ENCODE measurements around the gene PRKAR2B.

PRKAR2B gene

DNA sequence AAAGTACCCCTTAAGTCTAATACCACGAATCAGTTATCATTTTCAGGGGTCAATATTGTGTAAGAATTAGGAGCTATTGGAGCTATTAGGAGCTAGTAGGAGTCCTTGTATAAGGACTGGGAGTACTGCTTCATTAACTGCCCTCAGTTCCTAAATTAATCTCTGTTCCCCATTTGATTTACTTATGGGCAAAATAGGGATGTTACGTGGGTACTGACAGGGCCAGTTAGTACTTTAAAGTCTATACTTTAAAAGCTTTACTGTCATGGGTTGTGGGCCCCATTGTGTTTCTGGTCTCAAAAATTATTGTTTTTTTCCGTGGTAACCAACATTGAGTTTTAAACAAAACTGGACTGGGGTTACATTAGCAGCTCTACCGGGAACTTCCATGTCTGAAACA, 60.3 kb downstream of the PRKAR2B start:
- TF ChIP-seq, protein P1, sequence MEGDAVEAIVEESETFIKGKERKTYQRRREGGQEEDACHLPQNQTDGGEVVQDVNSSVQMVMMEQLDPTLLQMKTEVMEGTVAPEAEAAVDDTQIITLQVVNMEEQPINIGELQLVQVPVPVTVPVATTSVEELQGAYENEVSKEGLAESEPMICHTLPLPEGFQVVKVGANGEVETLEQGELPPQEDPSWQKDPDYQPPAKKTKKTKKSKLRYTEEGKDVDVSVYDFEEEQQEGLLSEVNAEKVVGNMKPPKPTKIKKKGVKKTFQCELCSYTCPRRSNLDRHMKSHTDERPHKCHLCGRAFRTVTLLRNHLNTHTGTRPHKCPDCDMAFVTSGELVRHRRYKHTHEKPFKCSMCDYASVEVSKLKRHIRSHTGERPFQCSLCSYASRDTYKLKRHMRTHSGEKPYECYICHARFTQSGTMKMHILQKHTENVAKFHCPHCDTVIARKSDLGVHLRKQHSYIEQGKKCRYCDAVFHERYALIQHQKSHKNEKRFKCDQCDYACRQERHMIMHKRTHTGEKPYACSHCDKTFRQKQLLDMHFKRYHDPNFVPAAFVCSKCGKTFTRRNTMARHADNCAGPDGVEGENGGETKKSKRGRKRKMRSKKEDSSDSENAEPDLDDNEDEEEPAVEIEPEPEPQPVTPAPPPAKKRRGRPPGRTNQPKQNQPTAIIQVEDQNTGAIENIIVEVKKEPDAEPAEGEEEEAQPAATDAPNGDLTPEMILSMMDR (IDR thresholded peaks at IDR 0.05; ENCODE audit: insufficient read depth, low read depth, low read length, missing control alignments): no peak
- no peak overlapping the region for H3K4me3 ChIP-seq (ENCODE audit: low read depth, low read length)
- DNase-seq (ENCODE audit: low read depth): no peak

DNA sequence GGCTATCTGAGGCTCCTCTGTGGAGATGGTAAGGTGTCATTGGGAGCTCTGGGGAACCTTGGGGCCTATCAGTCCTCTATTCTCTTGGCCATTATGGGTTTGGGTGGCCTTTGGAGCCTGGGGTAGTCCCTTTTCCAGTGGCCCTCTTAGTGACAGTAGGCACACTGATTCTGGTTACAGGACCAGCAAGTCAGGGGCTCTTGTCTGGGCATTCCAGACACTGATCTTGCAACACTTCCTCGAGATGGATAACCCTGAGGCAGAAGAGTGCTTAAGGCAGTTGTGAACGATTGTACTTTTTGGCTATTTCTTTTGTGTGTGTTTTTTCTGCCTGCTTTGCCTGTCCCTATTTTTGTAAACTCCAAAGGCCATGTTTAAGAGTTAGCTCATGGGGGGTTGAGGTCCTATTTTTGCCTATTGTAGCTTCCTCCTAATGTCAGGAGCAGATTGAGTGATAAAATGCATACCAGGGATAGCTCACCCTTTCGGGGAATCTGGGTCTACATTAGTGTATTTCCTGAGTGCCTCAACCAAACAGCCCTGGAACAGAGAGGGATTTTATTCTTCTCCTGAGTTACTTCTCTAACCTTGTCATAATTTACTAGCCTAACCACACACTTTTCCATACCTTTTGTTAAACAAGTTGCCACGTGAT, 61.2 kb downstream of the PRKAR2B start:
- H3K4me3 ChIP-seq (ENCODE audit: low read depth, low read length): no peak overlapping the region
- DNase-seq (ENCODE audit: low read depth): no peak
- TF ChIP-seq, protein P1 (IDR thresholded peaks at IDR 0.05; ENCODE audit: insufficient read depth, low read depth, low read length, missing control alignments): no peak

DNA sequence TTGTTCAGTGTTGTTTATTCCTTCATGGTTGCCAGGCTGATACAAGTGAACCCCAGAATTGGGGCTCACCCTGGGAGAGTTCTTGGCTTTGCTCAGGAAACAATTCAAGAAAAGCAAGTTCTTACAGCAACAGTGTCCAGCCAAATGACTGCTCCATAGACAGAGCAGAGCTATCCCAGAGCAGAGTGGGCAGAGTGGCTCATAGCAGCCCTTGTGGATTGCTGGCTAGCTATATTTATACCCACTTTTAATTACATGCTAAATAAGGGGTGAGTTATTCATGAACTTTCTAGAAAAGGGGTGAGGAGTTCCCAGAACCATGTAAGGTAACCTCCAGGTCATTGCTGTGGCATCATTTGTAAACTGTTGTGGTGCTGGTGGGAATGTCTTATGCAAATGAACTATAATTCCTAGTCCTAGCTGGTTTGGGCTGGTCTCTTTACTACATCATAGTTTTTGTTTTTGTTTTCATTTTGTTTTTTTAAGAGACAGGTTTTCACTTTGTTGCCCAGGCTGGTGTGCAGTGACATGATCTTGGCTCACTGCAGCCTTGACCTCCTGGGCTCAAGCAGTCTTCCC, 64.4 kb downstream of the PRKAR2B start:
- H3K4me3 ChIP-seq (ENCODE audit: low read depth, low read length): no peak overlapping the region
- TF ChIP-seq, protein P1 (IDR thresholded peaks at IDR 0.05; ENCODE audit: insufficient read depth, low read depth, low read length, missing control alignments): no peak
- no peak for DNase-seq (ENCODE audit: low read depth)

DNA sequence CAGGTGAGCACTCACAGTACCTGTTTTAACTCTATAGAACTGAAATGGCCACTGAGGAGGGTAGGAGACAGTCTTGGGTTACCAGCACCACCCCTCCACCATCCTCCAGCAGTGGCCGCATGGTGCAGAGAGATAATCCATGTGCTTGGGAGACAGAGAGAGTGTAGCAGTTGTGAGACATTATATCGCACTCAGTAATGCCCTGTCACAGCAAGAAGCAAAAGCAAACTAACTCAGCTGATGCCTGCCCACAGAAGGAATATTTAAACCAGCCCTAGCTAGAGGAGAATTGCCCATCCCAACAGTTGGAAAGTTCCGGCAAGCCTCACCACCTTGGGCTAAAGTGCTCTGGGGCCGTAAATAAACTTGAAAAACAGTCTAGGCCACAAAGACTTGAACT, 65.5 kb downstream of the PRKAR2B start:
- H3K4me3 ChIP-seq (ENCODE audit: low read depth, low read length): no peak overlapping the region
- TF ChIP-seq, protein P1 (IDR thresholded peaks at IDR 0.05; ENCODE audit: insufficient read depth, low read depth, low read length, missing control alignments): no peak
- no peak for DNase-seq (ENCODE audit: low read depth)

DNA sequence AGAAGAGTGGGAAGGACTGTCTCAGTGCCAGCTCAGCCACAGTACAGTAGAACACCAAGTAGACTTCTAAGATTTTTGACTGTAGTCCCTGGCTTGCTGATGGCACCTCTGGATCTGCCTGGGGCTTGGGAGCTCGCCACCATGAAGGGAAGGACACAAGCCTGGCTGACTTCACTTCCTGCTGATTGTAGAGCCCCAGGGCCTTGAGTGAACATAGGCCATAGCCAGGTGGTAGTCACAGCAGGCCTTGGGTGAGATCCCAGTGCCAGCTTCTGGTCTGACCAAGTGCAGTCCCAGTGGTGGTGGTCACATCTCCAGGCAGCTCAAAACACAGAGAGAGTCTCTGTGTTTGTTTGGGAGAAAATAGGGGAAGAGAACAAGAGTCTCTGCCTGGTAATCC, 66.7 kb downstream of the PRKAR2B start:
- TF ChIP-seq, protein P1 (IDR thresholded peaks at IDR 0.05; ENCODE audit: insufficient read depth, low read depth, low read length, missing control alignments): no peak
- no peak for DNase-seq (ENCODE audit: low read depth)
- H3K4me3 ChIP-seq (ENCODE audit: low read depth, low read length): no peak overlapping the region

DNA sequence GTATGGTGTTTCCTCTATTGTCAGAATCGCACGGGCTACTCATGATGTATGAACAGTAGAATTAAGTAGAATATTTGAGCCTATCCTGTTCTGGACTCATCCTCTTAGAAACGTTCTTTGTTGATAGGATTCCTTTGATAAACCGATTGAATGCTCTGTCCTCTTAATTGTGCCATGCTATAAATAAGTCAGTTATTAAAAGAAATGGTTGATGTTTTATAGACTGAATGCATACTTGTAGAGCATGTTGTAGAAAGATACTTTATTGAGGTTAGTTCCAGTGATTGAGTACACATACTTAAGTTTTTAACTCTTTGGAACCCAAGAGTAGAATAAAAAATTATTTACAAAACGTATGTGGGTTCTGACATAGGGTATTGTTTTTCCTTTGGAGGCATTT, 69.4 kb downstream of the PRKAR2B start:
- TF ChIP-seq, protein P1 (IDR thresholded peaks at IDR 0.05; ENCODE audit: insufficient read depth, low read depth, low read length, missing control alignments): no peak
- H3K4me3 ChIP-seq (ENCODE audit: low read depth, low read length): no peak overlapping the region
- no peak for DNase-seq (ENCODE audit: low read depth)

DNA sequence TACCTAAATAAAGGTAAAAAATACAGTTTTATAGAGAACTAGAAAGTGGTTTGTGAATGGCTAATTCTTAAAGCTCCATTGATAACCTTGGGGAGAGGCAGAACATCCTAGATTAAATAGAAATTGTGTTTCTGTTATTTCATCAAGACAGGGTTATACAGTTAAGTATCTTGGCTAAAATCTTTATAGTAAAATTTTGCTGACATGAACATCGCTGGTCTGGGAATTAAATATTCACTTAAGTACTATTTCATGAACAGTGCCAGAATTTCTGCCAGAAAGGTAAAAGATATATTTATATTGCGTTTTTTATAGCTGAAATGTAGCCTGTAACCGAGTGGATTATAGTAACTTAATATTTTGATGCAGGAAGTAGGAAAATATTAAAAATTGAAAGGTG, 70.6 kb downstream of the PRKAR2B start:
- no peak overlapping the region for H3K4me3 ChIP-seq (ENCODE audit: low read depth, low read length)
- no peak for DNase-seq (ENCODE audit: low read depth)
- TF ChIP-seq, protein P1 (IDR thresholded peaks at IDR 0.05; ENCODE audit: insufficient read depth, low read depth, low read length, missing control alignments): no peak
